ENCODE measurements around the gene BANP. TPM values are rescaled to one million over a fixed set of nuclear protein-coding genes. Genes with fewer than 3 reads are reported as not detected.
A peak's percentile ranks its signal among the peaks of the same experiment; 100 is the strongest.

BANP gene
- total RNA-seq, 3 donors from 2014 or later: 21.9 to 45.4 (median 32.4) TPM

GRCh38 chr16:87921236-87921773 is 29.9 kb upstream of the BANP start:
- no peaks in the 10 kb centered on the region for H3K4me1 ChIP-seq
- intact Hi-C loops (cut with DNase I; ENCODE audit: low total_unique reads): no loop called here
- TF ChIP-seq POLR2AphosphoS5 (IDR thresholded peaks at IDR 0.05): no peak
- TF ChIP-seq POLR2A (IDR thresholded peaks at IDR 0.05): no peak
- no peak for TF ChIP-seq CTCF (IDR thresholded peaks at IDR 0.05)

DNA sequence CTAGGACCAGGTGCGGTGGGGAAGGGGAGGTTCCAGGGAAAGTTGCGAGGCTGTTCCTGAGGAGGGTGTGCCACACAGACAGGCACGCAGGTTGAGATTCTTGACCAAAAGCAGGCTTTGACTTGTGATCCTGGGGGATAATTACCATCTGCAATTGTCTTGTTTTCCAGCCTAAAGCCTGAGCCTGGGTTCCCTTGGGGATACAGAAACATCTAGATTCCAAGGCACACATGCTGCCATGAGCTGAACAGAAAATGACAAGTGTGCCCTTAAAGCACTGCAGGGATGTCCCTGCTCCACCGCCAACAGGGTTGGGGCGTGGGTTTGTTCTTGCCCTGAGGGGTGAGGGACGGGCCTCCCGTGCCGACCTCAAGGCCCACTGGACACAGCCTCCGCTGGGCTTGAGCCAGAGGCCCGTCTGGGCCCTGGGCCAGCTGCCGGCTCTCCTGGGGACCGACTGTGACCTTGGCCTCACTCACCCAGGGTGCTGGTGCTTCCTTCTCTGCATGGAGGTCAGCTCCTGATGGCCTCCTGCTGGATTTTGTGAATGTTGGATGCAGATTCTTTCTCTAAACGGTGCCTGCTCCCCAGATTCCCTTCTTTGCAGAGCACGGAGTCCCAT is 28.9 kb upstream of the BANP start:
- intact Hi-C loops (cut with DNase I; ENCODE audit: low total_unique reads): no loop called here
- no peak for TF ChIP-seq CTCF (IDR thresholded peaks at IDR 0.05)
- TF ChIP-seq POLR2A (IDR thresholded peaks at IDR 0.05): no peak
- no peak for TF ChIP-seq POLR2AphosphoS5 (IDR thresholded peaks at IDR 0.05)
- no peaks in the 10 kb centered on the region for H3K27me3 ChIP-seq
- no peak for DNase-seq (ENCODE audit: low spot score in 2 of 2)
- no peaks in the 10 kb centered on the region for H3K4me1 ChIP-seq
- H3K27ac ChIP-seq: no peak overlapping the region
- H3K4me3 ChIP-seq: no peak overlapping the region
- no peaks in the 10 kb centered on the region for H3K9me3 ChIP-seq
- H3K36me3 ChIP-seq: no peaks in the 10 kb centered on the region

More at GRCh38 chr16:87921236-87921773, 29.9 kb upstream of the BANP start:
- Histone ChIP-seq H3K4me3 (no peak overlapping the region), H3K27me3 (no peaks in the 10 kb centered on the region), H3K9me3 (no peaks in the 10 kb centered on the region), H3K27ac (no peak overlapping the region), H3K36me3 (no peaks in the 10 kb centered on the region)
- DNase-seq (ENCODE audit: low spot score in 2 of 2): no peak

- intact Hi-C loops (cut with DNase I; ENCODE audit: low total_unique reads): no loop called here
- no peaks in the 10 kb centered on the region for H3K27me3 ChIP-seq
- no peak for DNase-seq (ENCODE audit: low spot score in 2 of 2)
- no peak overlapping the region for H3K27ac ChIP-seq
- H3K36me3 ChIP-seq: no peaks in the 10 kb centered on the region
- no peaks in the 10 kb centered on the region for H3K4me1 ChIP-seq
- no peaks in the 10 kb centered on the region for H3K9me3 ChIP-seq
- peak overlapping the region in 1 of 3 donors; percentile 19 for H3K4me3 ChIP-seq
- TF ChIP-seq POLR2AphosphoS5 (IDR thresholded peaks at IDR 0.05) (no peak), POLR2A (IDR thresholded peaks at IDR 0.05) (no peak), CTCF (IDR thresholded peaks at IDR 0.05) (no peak)
Measured at GRCh38 chr16:87924041-87924810, 27.0 kb upstream of the BANP start.

GRCh38 chr16:87924811-87925670 is 26.2 kb upstream of the BANP start:
- H3K9me3 ChIP-seq: no peaks in the 10 kb centered on the region
- H3K4me3 ChIP-seq: peak overlapping the region in 1 of 3 donors; percentile 19
- peak overlapping the region in 1 of 2 donors; percentile 38 for H3K27ac ChIP-seq
- H3K4me1 ChIP-seq: no peaks in the 10 kb centered on the region
- TF ChIP-seq CTCF (IDR thresholded peaks at IDR 0.05): no peak
- no peak for TF ChIP-seq POLR2A (IDR thresholded peaks at IDR 0.05)
- TF ChIP-seq POLR2AphosphoS5 (IDR thresholded peaks at IDR 0.05): no peak
- no peaks in the 10 kb centered on the region for H3K27me3 ChIP-seq
- no peaks in the 10 kb centered on the region for H3K36me3 ChIP-seq
- intact Hi-C loops (cut with DNase I; ENCODE audit: low total_unique reads): no loop called here
- DNase-seq (ENCODE audit: low spot score in 2 of 2): peak; percentile 77 to 78

Data from breast epithelium (tissue), 4 donors.